Measurements from ENCODE around the gene CDKN1C.

DNA sequence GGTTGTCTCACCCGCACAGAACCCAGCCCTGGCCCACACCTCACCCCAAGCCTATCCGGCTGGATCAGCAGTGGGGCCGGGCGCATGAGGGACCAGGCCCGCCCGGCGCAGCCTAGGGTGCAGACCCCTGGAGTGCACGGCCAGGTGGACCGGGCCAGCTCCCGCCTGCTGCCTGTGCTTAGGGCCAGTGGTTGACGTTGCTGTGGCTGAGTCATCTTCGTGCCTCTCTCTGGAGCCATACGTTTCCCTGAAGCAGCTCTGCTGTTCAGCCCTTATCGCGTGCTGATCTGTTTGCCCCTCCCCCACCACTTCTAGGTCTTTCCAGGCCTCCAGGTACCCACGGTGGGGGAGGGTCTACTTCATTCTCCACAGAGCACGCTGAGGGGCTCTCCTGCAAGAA is 39.5 kb downstream of the CDKN1C start:
- TF ChIP-seq, protein P1, sequence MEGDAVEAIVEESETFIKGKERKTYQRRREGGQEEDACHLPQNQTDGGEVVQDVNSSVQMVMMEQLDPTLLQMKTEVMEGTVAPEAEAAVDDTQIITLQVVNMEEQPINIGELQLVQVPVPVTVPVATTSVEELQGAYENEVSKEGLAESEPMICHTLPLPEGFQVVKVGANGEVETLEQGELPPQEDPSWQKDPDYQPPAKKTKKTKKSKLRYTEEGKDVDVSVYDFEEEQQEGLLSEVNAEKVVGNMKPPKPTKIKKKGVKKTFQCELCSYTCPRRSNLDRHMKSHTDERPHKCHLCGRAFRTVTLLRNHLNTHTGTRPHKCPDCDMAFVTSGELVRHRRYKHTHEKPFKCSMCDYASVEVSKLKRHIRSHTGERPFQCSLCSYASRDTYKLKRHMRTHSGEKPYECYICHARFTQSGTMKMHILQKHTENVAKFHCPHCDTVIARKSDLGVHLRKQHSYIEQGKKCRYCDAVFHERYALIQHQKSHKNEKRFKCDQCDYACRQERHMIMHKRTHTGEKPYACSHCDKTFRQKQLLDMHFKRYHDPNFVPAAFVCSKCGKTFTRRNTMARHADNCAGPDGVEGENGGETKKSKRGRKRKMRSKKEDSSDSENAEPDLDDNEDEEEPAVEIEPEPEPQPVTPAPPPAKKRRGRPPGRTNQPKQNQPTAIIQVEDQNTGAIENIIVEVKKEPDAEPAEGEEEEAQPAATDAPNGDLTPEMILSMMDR (IDR thresholded peaks at IDR 0.05; ENCODE audit: low read depth, low read length), result no peak
- TF ChIP-seq POLR2A (IDR thresholded peaks at IDR 0.05; ENCODE audit: extremely low read depth, insufficient read length), result no peak
- no peak for TF ChIP-seq MYC (IDR thresholded peaks at IDR 0.05; ENCODE audit: low read depth, low read length)
